Stimulated activated CD4-positive, alpha-beta T cell treated with anti-CD3 and anti-CD28 coated beads, TNF-alpha, amount 100 ng/mL, for 4 hours (primary cell): ENCODE measurements around the gene UGGT1.
A peak's percentile ranks its signal among the peaks of the same experiment; 100 is the strongest.

ENCODE experiments used
- DNase-seq, 3 experiments: peaks; one replicate each; pipeline ENCODE4 v3.0.0-alpha.2; 2020; ENCODE audit warnings: low read depth in 3 of 3

The UGGT1 gene

GRCh38 chr2:128215897-128216642 lies 125.1 kb downstream of the UGGT1 start:
- DNase-seq: no peak

DNA sequence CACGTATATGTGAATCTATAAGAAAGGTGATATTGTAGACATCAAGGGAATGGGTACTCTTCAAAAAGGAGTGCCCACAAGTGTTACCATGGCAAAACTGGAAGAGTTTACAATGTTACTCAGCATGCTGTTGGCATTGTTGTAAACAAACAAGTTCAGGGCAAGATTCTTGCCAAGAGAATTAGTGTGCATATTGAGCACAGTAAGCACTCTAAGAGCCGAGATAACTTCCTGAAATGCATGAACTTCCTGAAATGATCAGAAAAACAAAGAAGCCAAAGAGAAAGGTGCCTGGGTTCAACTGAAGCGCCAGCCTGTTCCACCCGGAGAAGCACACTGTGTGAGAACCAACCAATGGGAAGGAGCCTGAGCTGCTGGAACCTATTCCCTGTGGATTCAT lies 126.7 kb downstream of the UGGT1 start:
- no peak for DNase-seq

DNA sequence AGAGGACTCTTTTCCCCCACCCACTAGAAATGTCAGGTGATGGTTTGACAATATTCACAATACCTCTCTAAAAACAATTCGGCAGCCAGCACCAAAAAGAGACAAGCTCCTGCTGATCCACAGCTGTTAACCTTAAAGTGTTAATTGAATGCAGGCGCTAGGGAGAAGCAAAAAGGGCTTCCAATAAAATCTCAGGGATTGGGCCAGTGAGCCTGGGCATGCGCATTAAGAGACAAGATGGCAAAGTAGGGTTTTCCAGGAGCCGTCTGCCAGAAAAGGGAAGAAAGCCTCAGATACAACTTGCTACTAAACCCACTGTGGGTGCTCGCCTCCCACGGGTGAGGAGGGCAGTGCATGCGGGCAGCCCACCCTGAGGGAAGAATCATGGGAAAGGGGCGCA lies 128.9 kb downstream of the UGGT1 start:
- no peak for DNase-seq

DNA sequence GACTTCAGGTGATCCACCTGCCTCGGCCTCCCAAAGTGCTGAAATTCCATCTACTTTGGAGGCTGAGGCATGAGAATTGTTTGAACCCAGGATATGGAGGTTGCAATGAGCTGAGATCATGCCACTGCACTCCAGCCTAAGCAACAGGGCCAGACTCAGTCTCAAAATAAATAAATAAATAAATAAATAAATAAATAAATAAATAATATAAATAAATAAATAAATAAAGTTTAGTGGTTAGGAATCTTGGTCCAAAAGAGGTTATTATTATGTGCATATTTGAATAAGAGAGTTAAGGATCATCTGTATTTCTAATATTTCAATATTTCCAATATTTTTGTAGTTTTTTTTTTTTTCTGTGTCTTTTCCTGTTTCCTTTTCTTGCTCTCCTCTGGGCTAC lies 136.9 kb downstream of the UGGT1 start:
- no peak for DNase-seq

DNA sequence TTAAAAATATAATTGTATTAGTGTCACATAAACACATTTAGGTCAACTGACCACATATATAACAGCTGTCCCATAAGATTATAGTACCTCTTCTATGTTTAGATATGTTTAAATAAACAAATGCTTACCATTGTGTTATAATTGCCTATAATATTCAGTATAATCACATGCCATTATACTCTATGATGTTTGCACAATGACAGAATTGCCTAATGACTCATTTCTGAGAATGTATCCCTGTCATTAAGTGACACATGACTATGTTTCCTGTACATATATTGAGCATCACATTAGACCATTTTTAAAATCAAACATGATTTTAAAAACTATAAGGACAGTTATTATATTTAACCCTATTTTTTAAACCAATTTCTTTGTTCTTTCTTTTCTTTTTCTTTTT lies 137.9 kb downstream of the UGGT1 start:
- no peak for DNase-seq

GRCh38 chr2:128232965-128233789 lies 142.2 kb downstream of the UGGT1 start:
- DNase-seq: peak; percentile 70 to 81 (median 71)

GRCh38 chr2:128233790-128234395 lies 142.9 kb downstream of the UGGT1 start:
- no peak for DNase-seq

DNA sequence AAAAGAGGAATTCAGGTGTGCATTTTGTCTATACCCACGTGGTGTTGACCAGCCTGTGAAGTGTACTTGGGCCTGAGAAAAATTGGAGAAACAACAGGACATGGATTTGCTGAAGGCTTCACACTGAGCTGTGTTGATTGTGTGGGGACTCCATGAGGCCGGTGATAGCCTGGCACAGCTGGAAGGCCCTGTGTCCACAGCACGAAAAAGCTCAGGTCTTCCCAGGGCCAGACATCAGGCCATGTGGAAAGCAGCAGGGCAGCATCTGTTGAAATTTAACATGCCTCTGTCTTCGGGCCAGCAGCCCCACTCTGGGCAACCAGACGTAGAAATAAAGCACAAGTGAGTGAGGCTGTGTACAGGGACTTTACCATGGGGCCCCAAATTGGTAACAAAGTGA lies 143.6 kb downstream of the UGGT1 start:
- no peak for DNase-seq

- DNase-seq: no peak
Observed at GRCh38 chr2:128235581-128235980, 144.6 kb downstream of the UGGT1 start.

- DNase-seq: no peak
Observed at GRCh38 chr2:128236491-128237035, 145.6 kb downstream of the UGGT1 start.

GRCh38 chr2:128237081-128237534 lies 146.1 kb downstream of the UGGT1 start:
- DNase-seq: no peak

DNA sequence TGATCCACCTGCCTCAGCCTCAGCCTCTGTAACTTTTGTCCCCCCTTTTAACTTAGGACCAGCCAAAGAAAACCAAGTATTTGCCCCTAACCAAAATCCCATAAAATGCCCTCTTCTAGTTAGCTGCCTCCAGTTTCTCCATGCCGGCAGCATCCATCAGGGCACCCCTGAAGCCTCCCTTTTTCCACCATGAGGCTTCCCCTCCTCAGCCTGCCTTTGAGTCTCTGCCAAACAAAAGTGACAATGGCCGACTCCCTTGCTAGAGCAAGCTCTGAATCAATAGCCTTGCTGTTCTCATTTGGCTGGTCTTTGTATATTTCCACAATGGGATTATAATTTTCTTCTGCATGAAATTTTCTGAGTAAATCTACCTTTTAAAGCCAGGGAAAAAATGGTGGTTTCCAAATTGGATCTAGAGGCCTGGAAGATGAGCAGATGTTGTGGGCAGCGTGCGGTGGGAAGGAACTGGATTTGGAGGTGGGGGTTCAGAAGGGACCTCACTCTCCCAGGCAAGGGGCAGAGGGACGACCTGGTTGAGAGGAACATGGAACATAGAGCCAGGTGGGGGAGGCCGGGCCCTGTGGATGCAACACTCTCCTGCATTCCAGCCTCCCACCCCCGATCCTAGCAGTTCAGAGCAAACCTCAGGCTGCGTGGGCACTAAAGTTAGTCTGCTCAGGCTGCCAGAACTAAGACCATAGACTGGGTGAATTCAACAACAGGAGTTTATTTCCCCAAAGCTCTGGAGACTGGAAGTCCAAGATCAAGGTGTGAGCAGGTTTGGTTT lies 147.1 kb downstream of the UGGT1 start:
- no peak for DNase-seq

GRCh38 chr2:128241896-128242295 lies 150.9 kb downstream of the UGGT1 start:
- no peak for DNase-seq
